AG10803 (cell line): ENCODE data around the gene GPC1.

Experiments
- DNase-seq: peaks from one replicate; pipeline ENCODE4 v3.0.0; 2010; ENCODE audit warnings: low read depth
- H3K4me3 ChIP-seq: 2 replicates; pipeline ENCODE4 v1.5.1; 2011; ENCODE audit warnings: mild to moderate bottlenecking, low read length, control low read depth
- CTCF ChIP-seq: conservative IDR thresholded peaks from 2 replicates; pipeline ENCODE4 v1.5.1; 2011; ENCODE audit warnings: mild to moderate bottlenecking, low read length, control low read depth, inconsistent platforms

The GPC1 gene

GRCh38 chr2:240460781-240461431 lies 25.4 kb downstream of the GPC1 start:
- no peak overlapping the region for H3K4me3 ChIP-seq
- DNase-seq = no peak
- no peak for TF ChIP-seq CTCF

DNA sequence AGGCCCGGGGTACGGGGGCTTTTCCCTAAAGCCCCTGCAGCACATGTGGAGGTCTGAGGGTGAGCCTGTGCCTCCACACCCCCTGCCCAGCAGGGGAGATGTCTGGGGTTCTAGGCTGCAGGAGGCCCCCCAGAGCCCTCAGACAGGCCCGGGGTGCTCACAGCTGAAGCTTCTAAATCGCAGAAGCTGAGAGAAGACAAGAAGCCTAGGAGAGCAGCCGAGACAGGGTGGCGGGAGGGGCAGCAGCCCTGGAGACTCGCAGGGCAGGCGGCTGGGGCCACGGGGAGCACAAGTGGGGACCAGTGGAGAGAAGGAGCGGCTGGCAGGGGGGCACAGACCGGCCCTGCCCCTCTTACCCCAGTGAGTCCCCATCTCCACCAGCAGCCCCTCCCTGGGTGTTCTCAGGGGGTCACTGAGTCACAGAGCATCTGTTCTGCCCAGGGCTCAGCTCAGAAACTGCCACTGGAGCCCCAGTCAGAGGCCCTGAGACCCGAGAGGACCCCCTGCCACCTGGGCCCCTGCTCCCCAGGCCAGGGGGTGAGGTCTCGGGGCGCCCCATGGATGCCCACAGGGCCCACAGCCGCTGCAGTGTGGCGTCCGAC lies 26.1 kb downstream of the GPC1 start:
- no peak for DNase-seq
- no peak overlapping the region for H3K4me3 ChIP-seq
- no peak for TF ChIP-seq CTCF

DNA sequence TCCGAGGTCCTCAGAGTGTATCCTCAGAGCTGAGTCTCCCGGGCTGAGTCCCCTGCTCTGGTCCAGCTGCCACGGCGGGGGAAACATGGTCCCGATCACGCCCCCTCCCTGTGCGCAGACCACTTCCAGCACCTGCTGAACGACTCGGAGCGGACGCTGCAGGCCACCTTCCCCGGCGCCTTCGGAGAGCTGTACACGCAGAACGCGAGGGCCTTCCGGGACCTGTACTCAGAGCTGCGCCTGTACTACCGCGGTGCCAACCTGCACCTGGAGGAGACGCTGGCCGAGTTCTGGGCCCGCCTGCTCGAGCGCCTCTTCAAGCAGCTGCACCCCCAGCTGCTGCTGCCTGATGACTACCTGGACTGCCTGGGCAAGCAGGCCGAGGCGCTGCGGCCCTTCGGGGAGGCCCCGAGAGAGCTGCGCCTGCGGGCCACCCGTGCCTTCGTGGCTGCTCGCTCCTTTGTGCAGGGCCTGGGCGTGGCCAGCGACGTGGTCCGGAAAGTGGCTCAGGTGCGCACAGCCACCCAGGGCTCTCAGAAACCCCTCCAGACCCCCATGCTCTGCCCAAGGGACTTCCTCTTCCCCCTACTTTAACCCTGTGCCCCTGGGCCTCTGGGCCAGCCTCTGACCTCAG lies 26.7 kb downstream of the GPC1 start:
- DNase-seq = no peak
- no peak for TF ChIP-seq CTCF

GRCh38 chr2:240462707-240463273 lies 27.3 kb downstream of the GPC1 start:
- DNase-seq = no peak
- H3K4me3 ChIP-seq = no peak overlapping the region
- TF ChIP-seq CTCF = no peak

More for the DNA sequence above, 26.7 kb downstream of the GPC1 start:
- no peak overlapping the region for H3K4me3 ChIP-seq

DNA sequence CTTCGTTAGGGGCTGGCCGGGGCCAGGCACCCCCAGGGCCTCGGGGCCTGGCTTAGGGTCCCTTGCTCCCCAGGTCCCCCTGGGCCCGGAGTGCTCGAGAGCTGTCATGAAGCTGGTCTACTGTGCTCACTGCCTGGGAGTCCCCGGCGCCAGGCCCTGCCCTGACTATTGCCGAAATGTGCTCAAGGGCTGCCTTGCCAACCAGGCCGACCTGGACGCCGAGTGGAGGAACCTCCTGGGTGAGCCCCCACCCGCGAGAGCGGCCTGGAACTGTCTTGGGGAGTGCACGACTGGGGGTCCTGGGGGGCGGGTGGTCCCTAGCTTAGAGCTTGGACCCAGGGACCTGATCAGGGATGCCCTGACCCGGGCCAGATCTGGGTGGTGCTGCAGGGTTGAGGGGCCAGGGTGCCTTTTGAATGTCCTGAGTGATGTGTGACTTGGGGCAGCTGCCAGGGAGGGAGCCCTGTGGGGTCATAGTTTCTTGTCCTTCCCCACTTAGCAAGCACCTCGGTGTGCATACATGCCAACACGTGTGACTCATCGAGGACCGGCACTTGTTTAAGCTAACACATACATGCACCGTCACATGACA lies 27.9 kb downstream of the GPC1 start:
- no peak for TF ChIP-seq CTCF
- DNase-seq = no peak
- H3K4me3 ChIP-seq = no peak overlapping the region

GRCh38 chr2:240463866-240464481 lies 28.5 kb downstream of the GPC1 start:
- no peak overlapping the region for H3K4me3 ChIP-seq
- DNase-seq = no peak
- TF ChIP-seq CTCF = no peak
